ENCODE results near the gene KBTBD7. TPM values are rescaled to one million over a fixed set of nuclear protein-coding genes. Genes with fewer than 3 reads are reported as not detected.

KBTBD7 gene
- total and polyA plus RNA-seq, 2 of the 8 experiments (the other 6 are each of a cell fraction or from before 2014, with no cell fraction given) = 10.2 to 17.4 TPM

DNA sequence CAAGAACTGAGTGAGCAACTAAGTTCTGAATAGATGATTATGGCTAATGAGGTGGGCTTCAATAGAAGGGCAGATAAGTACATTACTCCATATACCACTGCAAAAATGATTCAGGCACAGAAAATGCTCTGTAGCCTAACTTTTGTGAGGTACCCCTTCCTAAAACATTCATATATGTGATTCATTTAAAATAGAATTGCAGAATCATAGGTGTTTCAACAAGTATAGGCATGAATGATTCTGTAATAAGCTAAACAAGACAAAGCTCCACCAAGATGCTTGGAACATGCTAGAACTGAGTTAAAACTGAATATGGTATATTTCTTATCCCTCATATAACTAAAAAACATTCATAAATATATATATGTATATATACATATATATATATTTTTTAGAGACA lies 12.1 kb downstream of the KBTBD7 start:
- H3K9ac ChIP-seq (replicated peaks in 1 of 4; ENCODE audit: extremely low read depth in 1 of 4, low read depth in 3 of 4, low read length in 3 of 4) = no peak overlapping the region
- H3K14ac ChIP-seq (ENCODE audit: insufficient read length) = no peak overlapping the region
- H3K79me1 ChIP-seq (ENCODE audit: low read depth, low read length) = no peaks in the 10 kb centered on the region
- H3K4me3 ChIP-seq (ENCODE audit: extremely low read depth in 1 of 4, insufficient read depth in 2 of 4, low read depth in 3 of 4, low read length in 4 of 4) = no peak overlapping the region
- H3K4ac ChIP-seq (replicated peaks; ENCODE audit: insufficient read length, low read depth, low read length) = no peak overlapping the region
- no peaks in the 10 kb centered on the region for H4K20me1 ChIP-seq (replicated peaks in 1 of 2; ENCODE audit: control insufficient read depth in 1 of 2, insufficient read depth in 2 of 2, low read length in 2 of 2)
- POLR2A ChIA-PET (ENCODE audit: partially characterized antibody) = no interaction called here
- CTCF ChIA-PET (ENCODE audit: partially characterized antibody) = no interaction called here
- H3K9me3 ChIP-seq (ENCODE audit: insufficient read depth in 2 of 2, low read depth in 1 of 2, low read length in 1 of 2) = no peaks in the 10 kb centered on the region
- no peaks in the 10 kb centered on the region for H3K27me3 ChIP-seq (replicated peaks in 1 of 4; ENCODE audit: control insufficient read depth in 3 of 4, extremely low read depth in 1 of 4, insufficient read depth in 3 of 4, low read length in 3 of 4)
- FAIRE-seq = no peak
- no peak overlapping the region for H4K91ac ChIP-seq (replicated peaks; ENCODE audit: insufficient read length, low read length)
- H3K18ac ChIP-seq (ENCODE audit: extremely low read depth, low read length) = no peak overlapping the region
- no peaks in the 10 kb centered on the region for H3K23me2 ChIP-seq (ENCODE audit: low read depth, low read length)
- no peak overlapping the region for H2AK5ac ChIP-seq (ENCODE audit: low read depth, low read length)
- H3K27ac ChIP-seq (ENCODE audit: low read depth, low read length) = no peak overlapping the region
- DNase-seq (ENCODE audit: low read depth in 1 of 2, low spot score in 2 of 2) = no peak
- no peak overlapping the region for H3K56ac ChIP-seq (replicated peaks; ENCODE audit: insufficient read length, low read depth, low read length)
- no peaks in the 10 kb centered on the region for H3K79me2 ChIP-seq (ENCODE audit: control insufficient read depth in 1 of 2, insufficient read depth in 2 of 2, low read length in 2 of 2)
- H3K36me3 ChIP-seq (ENCODE audit: control insufficient read depth in 2 of 4, insufficient read depth in 4 of 4, low read length in 3 of 4) = no peaks in the 10 kb centered on the region
- H2BK120ac ChIP-seq (replicated peaks; ENCODE audit: low read depth, low read length) = no peak overlapping the region
- H4K8ac ChIP-seq (ENCODE audit: extremely low read depth, insufficient read depth, low read length) = no peak overlapping the region
- H3K4me1 ChIP-seq (replicated peaks in 1 of 4; ENCODE audit: control insufficient read depth in 3 of 4, insufficient read depth in 4 of 4, low read length in 3 of 4) = no peaks in the 10 kb centered on the region
- no peak overlapping the region for H2BK12ac ChIP-seq (ENCODE audit: low read depth, low read length)
- H2BK15ac ChIP-seq (ENCODE audit: low read length) = no peak overlapping the region
- H2BK20ac ChIP-seq (ENCODE audit: low read length) = no peak overlapping the region
- no peak overlapping the region for H2AFZ ChIP-seq (ENCODE audit: low read length)
- H3K4me2 ChIP-seq (ENCODE audit: insufficient read depth in 1 of 2, low read depth in 2 of 2, low read length in 2 of 2) = no peak overlapping the region
- no peak overlapping the region for H4K5ac ChIP-seq (ENCODE audit: insufficient read length, low read depth, low read length)
- H2BK5ac ChIP-seq (ENCODE audit: low read depth, low read length) = no peak overlapping the region
- H3K23ac ChIP-seq (ENCODE audit: insufficient read length) = no peak overlapping the region
- TF ChIP-seq POLR2A (IDR thresholded peaks at IDR 0.05; ENCODE audit: control extremely low read depth in 1 of 2, low read depth in 2 of 2, low read length in 2 of 2) (no peak), ASH2L (IDR thresholded peaks at IDR 0.05; ENCODE audit: low read length) (no peak), RBBP5 (IDR thresholded peaks at IDR 0.05; ENCODE audit: borderline replicate concordance, low read depth, low read length) (no peak)
- TF ChIP-seq, protein P1, sequence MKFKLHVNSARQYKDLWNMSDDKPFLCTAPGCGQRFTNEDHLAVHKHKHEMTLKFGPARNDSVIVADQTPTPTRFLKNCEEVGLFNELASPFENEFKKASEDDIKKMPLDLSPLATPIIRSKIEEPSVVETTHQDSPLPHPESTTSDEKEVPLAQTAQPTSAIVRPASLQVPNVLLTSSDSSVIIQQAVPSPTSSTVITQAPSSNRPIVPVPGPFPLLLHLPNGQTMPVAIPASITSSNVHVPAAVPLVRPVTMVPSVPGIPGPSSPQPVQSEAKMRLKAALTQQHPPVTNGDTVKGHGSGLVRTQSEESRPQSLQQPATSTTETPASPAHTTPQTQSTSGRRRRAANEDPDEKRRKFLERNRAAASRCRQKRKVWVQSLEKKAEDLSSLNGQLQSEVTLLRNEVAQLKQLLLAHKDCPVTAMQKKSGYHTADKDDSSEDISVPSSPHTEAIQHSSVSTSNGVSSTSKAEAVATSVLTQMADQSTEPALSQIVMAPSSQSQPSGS (IDR thresholded peaks at IDR 0.05; ENCODE audit: low read length) = no peak
